Memory B cell (primary cell): ENCODE results near the gene NOTCH4.
"Not testable (repeated sequence)": the region's sequence is repeated elsewhere in the genome, so short reads cannot be mapped to it uniquely, and the experiment has no call there.

Experiments
- ATAC-seq: fragments of 150-1000 bp; cut with Tn5 transposase; 2 replicates; pipeline ENCODE4 v1.10.0; 2021; ENCODE audit warnings: low read depth, mild to moderate bottlenecking, moderate library complexity
- DNase-seq, 2 donors: peaks; one replicate each; pipeline ENCODE4 v3.0.0; 2022; ENCODE audit warnings: low spot score in 2 of 2
- H3K27ac Mint-ChIP-seq: one replicate; pipeline ENCODE4 v1.8.0; 2022; ENCODE audit warnings: mild to moderate bottlenecking, moderate library complexity, mixed read lengths
- H3K27me3 Mint-ChIP-seq: one replicate; pipeline ENCODE4 v1.8.0; 2022; ENCODE audit warnings: mixed read lengths
- H3K36me3 Mint-ChIP-seq: one replicate; pipeline ENCODE4 v1.8.0; 2022; ENCODE audit warnings: mild to moderate bottlenecking, mixed read lengths
- H3K4me1 Mint-ChIP-seq: one replicate; pipeline ENCODE4 v1.8.0; 2022; ENCODE audit warnings: mixed read lengths
- H3K4me3 Mint-ChIP-seq: one replicate; pipeline ENCODE4 v1.8.0; 2022; ENCODE audit warnings: mild to moderate bottlenecking, moderate library complexity, mixed read lengths
- H3K9me3 Mint-ChIP-seq: one replicate; pipeline ENCODE4 v1.8.0; 2022; ENCODE audit warnings: mixed read lengths

NOTCH4 gene

DNA sequence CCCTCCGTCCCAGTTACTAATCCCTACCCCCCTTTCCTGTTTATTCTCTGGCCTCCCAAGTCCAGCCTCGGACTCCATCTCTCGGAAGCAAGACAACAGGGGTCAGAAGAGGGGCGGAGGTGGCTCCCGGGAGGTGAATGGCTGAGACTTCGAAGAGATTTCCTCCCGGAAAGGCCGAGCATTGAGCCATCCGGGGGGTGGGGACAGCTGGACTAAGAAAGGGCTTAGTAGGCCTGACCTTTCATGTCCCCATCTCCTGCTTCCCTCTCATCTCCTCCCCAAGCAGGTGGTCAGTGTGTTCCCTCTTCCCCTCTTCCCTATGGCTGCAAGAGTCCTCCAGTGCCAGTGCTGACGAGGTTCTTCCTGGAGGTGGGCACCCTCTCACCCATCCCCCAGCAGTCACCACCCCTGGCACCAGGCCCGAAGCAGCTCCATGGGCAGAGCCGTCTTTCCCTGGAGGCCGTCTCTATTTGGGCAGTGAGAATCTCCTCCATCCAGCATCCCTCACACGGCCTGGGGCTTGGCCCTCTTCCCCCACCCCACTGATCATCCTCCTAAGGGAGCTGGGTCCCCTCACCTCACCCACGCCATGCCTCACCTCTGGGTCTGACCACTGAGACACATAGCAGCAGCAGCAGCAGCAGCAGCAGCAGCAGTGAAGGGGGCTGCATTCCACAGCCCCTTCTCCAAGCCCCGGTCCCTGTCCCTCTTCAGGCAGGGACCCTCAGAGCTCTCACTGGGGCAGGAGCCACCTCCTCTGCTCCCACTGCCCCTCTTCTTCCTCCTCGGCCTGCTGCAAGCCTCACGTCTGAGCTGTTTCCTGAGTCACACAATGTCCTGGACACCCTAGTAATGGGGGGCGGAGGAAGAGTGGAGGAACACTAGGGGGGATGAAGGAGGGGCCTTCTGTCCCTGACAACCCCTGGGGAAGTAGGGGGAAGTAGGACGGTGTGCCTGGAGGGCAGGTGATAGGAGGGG lies at the start of gene NOTCH4:
NOTCH4 (minus strand) TSS at position 810 of the 978 bp plus-strand sequence; CDS start at position 671, 139 bp downstream.
- Mint-ChIP-seq H3K4me1 (peaks cover 62% of the 10 kb centered on the region), H3K27ac (peak within 1 kb of the TSS; percentile 84)

DNA sequence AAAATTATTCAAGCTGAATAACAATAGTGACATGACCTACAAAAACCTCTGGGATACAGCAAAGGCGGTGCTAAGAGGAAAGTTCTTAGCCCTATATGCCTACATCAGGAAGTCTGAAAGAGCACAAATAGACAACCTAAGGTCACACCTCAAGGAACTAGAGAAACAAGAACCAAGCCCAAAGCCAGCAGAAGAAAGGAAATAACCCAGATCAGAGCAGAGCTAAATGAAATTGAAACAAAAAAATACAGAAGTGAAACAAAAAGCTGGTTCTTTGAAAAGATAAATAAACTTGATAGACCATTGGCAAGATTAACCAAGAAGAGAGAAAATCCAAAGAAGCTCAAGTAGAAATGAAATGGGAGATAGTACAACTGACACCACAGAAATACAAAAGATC lies 47.6 kb upstream of the NOTCH4 start:
- ATAC-seq (peak; percentile 87), DNase-seq (peak in 1 of 2 donors; percentile 65)
- peak overlapping the region; percentile 69 for H3K4me3 Mint-ChIP-seq
- H3K4me1 Mint-ChIP-seq, result peaks cover 38% of the 10 kb centered on the region
- H3K9me3 Mint-ChIP-seq, result peaks cover 8% of the 10 kb centered on the region
- H3K27ac Mint-ChIP-seq, result peak overlapping the region; percentile 76
- H3K27me3 Mint-ChIP-seq, result no peaks in the 10 kb centered on the region
- peaks cover 11% of the 10 kb centered on the region for H3K36me3 Mint-ChIP-seq

More for the DNA sequence above, at the start of gene NOTCH4:
- ATAC-seq (no peak), DNase-seq (no peak)
- Mint-ChIP-seq H3K4me3 (peak within 1 kb of the TSS; percentile 30), H3K9me3 (no peaks in the 10 kb centered on the region), H3K36me3 (no peaks in the 10 kb centered on the region), H3K27me3 (no peaks in the 10 kb centered on the region)

DNA sequence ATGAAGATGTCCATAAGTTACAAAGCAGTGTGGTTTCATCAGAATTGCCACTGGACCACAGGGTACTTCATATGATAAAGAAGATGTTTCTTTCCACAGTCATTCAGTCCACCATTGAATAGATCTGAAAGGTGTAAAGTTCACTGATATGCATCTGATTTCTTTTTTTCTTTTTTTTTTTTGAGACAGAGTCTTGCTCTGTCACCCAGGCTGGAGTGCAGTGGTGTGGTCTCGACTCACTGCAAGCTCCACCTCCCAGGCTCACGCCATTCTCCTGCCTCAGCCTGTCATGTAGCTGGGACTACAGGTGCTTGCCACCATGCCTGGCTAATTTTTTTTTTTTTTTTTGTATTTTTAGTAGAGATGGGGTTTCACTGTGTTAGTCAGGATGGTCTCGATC lies 44.6 kb upstream of the NOTCH4 start:
- not testable (repeated sequence) for ATAC-seq, H3K9me3 Mint-ChIP-seq, H3K4me3 Mint-ChIP-seq, H3K27me3 Mint-ChIP-seq, DNase-seq
- H3K27ac Mint-ChIP-seq, result peak overlapping the region; percentile 45
- peaks cover 35% of the 10 kb centered on the region for H3K4me1 Mint-ChIP-seq
- H3K36me3 Mint-ChIP-seq, result peaks cover 11% of the 10 kb centered on the region

DNA sequence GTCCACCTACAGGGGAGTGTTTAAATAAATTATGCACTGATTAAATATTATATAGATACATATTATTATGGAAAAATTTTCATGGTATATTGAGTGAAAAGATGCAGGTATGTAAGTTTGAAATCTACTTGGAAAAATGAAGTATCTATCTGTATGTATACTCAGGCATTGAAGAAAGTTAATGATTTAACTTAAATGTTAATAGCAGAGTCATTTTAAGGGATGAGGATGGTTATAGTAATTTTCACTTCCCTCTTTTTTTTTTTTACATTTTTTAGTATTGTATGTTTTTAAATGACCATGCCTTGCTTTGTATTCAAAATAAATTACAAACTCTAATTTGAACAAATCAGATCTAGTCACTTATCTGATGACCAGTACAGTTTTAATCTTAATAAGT lies 43.2 kb upstream of the NOTCH4 start:
- Mint-ChIP-seq H3K36me3 (peaks cover 8% of the 10 kb centered on the region), H3K4me3 (no peak overlapping the region), H3K27me3 (no peaks in the 10 kb centered on the region), H3K27ac (no peak overlapping the region), H3K4me1 (peaks cover 20% of the 10 kb centered on the region), H3K9me3 (peaks cover 2% of the 10 kb centered on the region)
- DNase-seq, result no peak
- peak; percentile 46 for ATAC-seq

DNA sequence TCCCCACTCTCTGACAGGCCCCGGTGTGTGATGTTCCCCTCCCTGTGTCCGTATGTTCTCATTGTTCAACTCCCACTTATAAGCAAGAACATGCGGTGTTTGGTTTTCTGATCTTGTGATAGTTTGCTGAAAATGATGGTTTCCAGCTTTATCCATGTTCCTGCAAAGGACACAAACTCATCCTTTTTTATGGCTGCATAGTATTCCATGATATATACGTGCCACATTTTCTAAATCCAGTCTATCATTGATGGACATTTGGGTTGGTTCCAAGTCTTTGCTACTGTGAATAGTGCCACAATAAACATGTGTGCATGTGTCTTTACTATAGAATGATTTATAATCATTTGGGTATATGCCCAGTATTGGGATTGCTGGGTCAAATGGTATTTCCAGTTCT lies 33.4 kb upstream of the NOTCH4 start:
- H3K9me3 Mint-ChIP-seq, H3K4me3 Mint-ChIP-seq, H3K27ac Mint-ChIP-seq, H3K27me3 Mint-ChIP-seq, DNase-seq, ATAC-seq: not testable (repeated sequence)
- peaks cover 13% of the 10 kb centered on the region for H3K36me3 Mint-ChIP-seq
- H3K4me1 Mint-ChIP-seq, result peaks cover 24% of the 10 kb centered on the region

DNA sequence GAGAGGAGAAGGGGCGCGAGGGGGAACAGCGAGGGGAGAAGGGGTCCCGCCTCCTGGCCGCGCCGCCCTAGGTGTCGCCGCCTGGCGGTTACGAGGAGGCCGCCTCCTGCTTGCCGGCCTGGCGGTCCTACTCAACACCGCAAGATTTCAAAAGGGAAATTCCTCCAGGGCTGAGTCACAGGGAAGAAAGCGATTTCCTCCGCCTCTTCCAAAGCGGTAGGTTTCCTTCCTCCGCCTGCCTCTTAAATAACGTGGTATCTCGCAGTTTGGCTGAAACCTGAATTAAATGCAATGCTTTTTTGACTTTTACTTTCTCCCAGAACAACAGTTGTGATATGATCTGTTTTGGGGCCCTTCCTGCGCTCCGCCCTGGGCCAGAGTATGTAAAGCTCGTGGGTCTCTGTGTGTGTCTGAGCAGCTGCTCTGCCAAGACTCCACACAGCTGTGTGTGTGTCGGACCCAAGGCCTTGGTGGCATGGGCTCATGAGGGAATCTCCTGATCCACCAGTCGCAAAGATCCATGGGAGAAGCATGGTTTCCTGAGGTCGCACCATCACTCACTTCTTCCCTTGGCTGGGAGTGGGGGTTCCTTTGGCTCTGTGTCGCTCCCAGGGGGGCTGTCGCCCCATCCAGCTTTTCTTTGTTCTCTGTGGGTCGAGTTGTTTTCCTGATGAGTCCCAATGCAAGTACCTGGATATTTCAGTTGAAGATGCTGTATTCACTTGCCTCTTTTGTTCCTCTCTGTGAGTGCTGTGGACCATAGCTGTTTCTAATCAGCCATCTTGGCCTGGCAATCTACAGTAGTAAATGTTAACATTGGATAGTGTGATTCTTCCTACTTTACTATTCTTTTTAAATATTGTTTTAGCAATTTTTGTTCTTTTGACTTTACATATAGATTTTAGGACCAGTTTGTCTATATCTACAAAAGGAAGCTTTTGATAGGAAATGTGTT lies 31.6 kb upstream of the NOTCH4 start:
- Mint-ChIP-seq H3K4me1 (peaks cover 32% of the 10 kb centered on the region), H3K9me3 (peaks cover 3% of the 10 kb centered on the region), H3K4me3 (peak overlapping the region; percentile 85), H3K27me3 (no peaks in the 10 kb centered on the region), H3K27ac (peak overlapping the region; percentile 94), H3K36me3 (peaks cover 7% of the 10 kb centered on the region)
- ATAC-seq (peak; percentile 82), DNase-seq (peak; percentile 60 to 63)

DNA sequence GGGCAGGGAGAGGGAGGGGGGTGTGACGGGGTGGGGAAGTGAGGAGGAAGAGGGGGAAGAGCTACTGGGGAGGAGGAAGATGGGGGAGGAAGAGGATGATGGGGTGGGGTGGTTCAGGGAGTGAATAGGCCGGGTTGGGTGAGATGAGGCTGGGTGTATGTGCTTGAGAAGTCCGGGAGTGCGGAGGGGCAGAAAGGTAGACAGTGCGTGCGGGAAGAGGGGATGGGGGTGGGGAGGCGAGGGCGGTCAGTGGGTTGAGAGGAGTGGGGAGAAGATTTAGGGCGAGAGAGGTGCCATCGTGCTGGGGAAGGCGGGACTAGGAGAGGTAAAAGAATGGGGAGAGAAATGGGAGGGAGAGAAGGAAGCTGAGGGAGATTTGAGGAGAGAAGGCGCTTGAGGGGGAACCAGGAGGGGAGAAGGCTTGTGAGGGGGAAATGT lies 30.9 kb upstream of the NOTCH4 start:
- no peak for DNase-seq

DNA sequence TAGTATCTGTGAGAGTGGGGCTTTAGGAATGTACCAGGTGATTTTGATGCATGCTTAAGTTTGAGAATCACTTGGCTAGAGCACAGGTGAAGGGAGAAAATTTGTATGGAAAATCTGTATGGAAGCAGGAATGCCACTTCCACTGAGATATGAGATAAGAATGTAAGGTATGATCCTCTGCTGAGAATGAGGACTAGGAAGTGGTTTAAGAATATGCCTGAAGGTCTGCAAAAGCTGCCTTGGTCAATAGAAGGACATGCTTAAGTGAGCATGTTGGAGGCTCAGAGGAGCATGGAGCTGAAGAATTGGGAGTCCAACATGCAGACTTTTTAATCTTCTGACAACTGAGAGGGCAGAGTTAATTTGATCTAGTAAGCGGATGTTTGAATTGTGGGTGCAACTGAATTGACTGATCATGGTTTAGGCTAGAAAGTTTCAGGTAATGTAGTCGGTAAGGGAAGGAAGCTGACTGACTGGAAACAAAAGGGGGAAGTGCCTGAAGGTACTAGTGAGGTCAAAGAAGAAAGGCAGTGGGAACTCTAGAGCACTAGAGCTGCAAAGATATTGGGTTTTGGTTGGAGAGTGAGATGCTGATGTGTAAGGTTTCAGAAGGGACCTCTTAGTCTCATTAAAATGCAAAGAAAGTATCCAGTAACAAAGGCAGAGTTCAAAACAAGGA lies 28.6 kb upstream of the NOTCH4 start:
- H3K27me3 Mint-ChIP-seq, result no peaks in the 10 kb centered on the region
- peaks cover 29% of the 10 kb centered on the region for H3K4me1 Mint-ChIP-seq
- no peaks in the 10 kb centered on the region for H3K9me3 Mint-ChIP-seq
- no peaks in the 10 kb centered on the region for H3K36me3 Mint-ChIP-seq
- peak overlapping the region; percentile 45 for H3K27ac Mint-ChIP-seq
- no peak for DNase-seq
- peak overlapping the region; percentile 0 for H3K4me3 Mint-ChIP-seq
- peak; percentile 63 for ATAC-seq

More for the DNA sequence above, 30.9 kb upstream of the NOTCH4 start:
- H3K27ac Mint-ChIP-seq, result peak overlapping the region; percentile 94
- peaks cover 2% of the 10 kb centered on the region for H3K9me3 Mint-ChIP-seq
- H3K4me1 Mint-ChIP-seq, result peaks cover 32% of the 10 kb centered on the region
- no peak for ATAC-seq
- H3K36me3 Mint-ChIP-seq, result peaks cover 7% of the 10 kb centered on the region
- H3K4me3 Mint-ChIP-seq, result peak overlapping the region; percentile 85
- no peaks in the 10 kb centered on the region for H3K27me3 Mint-ChIP-seq

DNA sequence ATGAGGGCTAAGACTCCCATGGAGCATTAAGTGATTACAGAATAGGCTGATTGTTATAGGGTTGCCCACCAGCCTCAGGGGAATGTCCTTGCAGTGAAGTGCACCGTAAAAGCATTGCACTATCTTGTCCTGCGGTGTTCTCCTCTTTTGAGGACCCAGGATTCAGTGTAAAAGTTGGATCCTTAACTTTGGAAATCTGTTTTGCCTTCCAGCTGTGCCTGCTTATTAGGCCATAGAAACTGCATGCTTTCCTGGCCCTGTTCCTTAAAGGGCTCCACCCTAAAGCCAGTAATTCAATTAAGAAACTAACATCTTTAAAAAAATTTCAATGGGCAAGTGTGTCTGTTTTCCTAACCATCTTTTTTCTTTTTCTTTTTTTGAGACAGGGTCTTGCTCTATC lies 25.4 kb upstream of the NOTCH4 start:
- H3K27me3 Mint-ChIP-seq, result no peaks in the 10 kb centered on the region
- H3K4me1 Mint-ChIP-seq, result peaks cover 20% of the 10 kb centered on the region
- H3K9me3 Mint-ChIP-seq, result no peaks in the 10 kb centered on the region
- no peaks in the 10 kb centered on the region for H3K36me3 Mint-ChIP-seq
- ATAC-seq (no peak), DNase-seq (no peak)
- no peak overlapping the region for H3K27ac Mint-ChIP-seq
- no peak overlapping the region for H3K4me3 Mint-ChIP-seq

DNA sequence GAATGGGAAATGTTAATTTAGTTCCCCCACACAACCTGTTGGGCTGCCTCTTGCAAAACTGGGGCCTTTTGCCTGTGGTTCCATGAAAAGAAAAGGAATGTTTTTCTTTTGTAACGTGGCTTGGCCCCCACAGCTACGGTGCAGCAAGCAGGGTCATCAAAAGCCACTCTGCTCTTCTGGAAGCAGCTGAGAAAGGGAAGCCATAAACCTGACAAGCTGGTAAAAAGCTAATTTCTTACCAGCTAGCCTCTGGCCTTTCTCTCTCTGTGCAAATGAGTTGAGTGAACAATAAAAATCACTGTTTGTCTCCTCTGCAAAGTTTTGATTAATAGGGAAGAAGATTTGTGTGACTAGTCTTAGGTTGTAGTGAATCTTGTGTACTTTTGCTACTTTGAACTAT lies 23.5 kb upstream of the NOTCH4 start:
- no peak for DNase-seq
- Mint-ChIP-seq H3K27me3 (no peaks in the 10 kb centered on the region), H3K36me3 (no peaks in the 10 kb centered on the region), H3K27ac (no peak overlapping the region), H3K9me3 (peaks cover under 1% of the 10 kb centered on the region), H3K4me3 (no peak overlapping the region), H3K4me1 (peaks cover 15% of the 10 kb centered on the region)
- ATAC-seq, result no peak

DNA sequence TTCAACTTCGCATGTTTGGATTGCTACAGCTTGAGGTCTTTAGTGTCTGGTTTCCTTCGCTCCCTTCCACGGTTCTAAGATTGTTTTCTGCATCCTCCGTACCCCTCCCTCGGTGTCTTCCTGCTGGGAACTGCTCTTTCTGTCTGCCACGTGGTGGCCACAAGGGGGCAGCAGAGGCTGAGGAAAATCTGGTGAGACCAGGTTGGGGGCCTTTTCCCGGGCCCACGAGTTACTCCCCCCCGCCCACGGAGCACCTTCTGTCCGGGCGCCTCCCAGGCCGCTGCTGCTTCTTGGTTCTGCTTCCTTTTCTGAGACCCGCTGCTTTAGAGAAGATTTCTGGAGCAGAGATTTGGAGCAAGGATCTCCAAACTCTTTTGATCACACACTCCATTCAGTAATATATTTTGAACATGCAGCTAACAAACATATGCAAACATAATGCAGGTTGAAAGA lies 21.1 kb upstream of the NOTCH4 start:
- DNase-seq, result peak; percentile 69 to 75
- peak; percentile 89 for ATAC-seq
- no peaks in the 10 kb centered on the region for H3K36me3 Mint-ChIP-seq
- H3K27me3 Mint-ChIP-seq, result no peaks in the 10 kb centered on the region
- peak overlapping the region; percentile 81 for H3K4me3 Mint-ChIP-seq
- peaks cover 2% of the 10 kb centered on the region for H3K9me3 Mint-ChIP-seq
- peak overlapping the region; percentile 76 for H3K27ac Mint-ChIP-seq
- peaks cover 15% of the 10 kb centered on the region for H3K4me1 Mint-ChIP-seq

DNA sequence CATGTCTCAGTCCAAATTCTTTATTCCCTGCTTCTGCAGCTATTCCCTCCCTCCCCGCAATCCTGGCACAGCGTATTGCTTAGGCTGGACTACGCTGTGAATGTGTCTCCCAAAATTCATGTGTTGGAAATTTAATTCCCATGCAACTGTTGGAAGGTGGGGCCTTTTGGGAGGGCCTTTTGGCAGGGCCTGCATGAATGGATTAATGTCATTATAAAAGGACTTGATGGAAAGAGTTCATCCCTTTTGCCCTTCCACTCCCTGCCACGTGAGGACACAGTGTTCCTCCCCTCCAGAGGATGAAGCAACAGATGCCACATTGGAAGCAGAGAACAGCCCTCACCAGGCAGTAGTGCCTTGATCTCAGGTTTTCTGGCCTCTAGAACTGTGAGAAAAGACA lies 20.4 kb upstream of the NOTCH4 start:
- no peak overlapping the region for H3K27ac Mint-ChIP-seq
- H3K9me3 Mint-ChIP-seq, result peaks cover 2% of the 10 kb centered on the region
- no peaks in the 10 kb centered on the region for H3K27me3 Mint-ChIP-seq
- DNase-seq (no peak), ATAC-seq (no peak)
- no peak overlapping the region for H3K4me3 Mint-ChIP-seq
- H3K4me1 Mint-ChIP-seq, result peaks cover 15% of the 10 kb centered on the region
- no peaks in the 10 kb centered on the region for H3K36me3 Mint-ChIP-seq

DNA sequence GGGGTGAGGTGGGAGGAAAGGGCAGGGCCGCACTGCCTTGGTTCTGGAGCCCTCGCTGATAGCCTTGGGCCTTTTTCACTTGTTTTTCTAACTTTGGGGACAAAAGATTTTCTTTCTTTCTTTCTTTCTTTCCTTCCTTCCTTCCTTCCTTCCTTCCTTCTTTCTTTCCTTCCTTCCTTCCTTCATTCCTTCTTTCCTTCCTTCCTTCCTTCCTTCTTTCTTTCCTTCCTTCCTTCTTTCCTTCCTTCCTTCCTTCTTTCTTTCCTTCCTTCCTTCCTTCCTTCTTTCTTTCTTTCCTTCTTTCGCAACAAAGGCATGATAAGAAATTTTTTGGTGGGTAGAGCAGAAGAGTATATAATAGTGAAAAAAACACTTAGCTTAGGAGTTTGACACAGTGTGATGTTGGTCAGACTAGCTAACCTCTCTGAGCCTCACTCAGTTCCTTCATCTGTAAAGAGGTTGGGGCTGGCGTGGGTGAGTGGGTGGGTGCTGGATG lies 18.5 kb upstream of the NOTCH4 start:
- H3K36me3 Mint-ChIP-seq, ATAC-seq, H3K4me3 Mint-ChIP-seq, DNase-seq, H3K9me3 Mint-ChIP-seq, H3K27me3 Mint-ChIP-seq, H3K27ac Mint-ChIP-seq: not testable (repeated sequence)
- peaks cover 15% of the 10 kb centered on the region for H3K4me1 Mint-ChIP-seq
